Measurements from ENCODE around the gene KLK15.

Gene KLK15

DNA sequence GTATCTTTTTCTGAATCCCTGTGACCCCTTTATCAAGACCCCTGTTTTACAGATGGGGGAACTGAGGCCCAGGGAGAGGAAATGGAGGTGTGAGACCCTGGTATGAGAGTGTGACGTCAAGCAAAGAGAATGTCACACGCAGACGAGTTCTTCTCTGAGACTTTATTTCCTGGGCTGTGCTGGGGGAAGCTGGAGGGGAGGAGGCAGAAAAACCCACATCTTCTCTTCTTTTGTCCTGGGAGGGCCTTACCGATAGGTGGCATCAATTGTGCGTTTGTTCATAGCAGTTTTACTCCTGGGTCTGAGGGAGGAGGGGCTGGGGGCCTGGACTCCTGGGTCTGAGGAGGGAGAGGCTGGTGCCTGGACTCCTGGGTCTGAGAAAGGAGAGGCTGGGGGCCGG is 4.9 kb upstream of the KLK15 start:
- no peaks in the 10 kb centered on the region for H3K9me2 ChIP-seq (ENCODE audit: low read depth, low read length)
- H3K4me3 ChIP-seq (ENCODE audit: low read depth, low read length, poor library complexity, severe bottlenecking) = no peak overlapping the region
- no peak overlapping the region for H2AFZ ChIP-seq (ENCODE audit: low read length)
- no peak overlapping the region for H3K4me2 ChIP-seq (ENCODE audit: low read length)
- H3K27ac ChIP-seq (ENCODE audit: low read depth, low read length, poor library complexity, severe bottlenecking) = no peak overlapping the region
- TF ChIP-seq CTCF (IDR thresholded peaks at IDR 0.05; ENCODE audit: low read length) (peak; percentile 32), EZH2 (IDR thresholded peaks at IDR 0.05; ENCODE audit: borderline replicate concordance, low read length) (no peak)
- no peaks in the 10 kb centered on the region for H3K9me3 ChIP-seq (ENCODE audit: low read length)
- H3K36me3 ChIP-seq (ENCODE audit: insufficient read depth, low read length) = no peaks in the 10 kb centered on the region
- H3K4me1 ChIP-seq (ENCODE audit: insufficient read depth, low read length, severe bottlenecking) = peaks cover 10% of the 10 kb centered on the region
- peaks cover 4% of the 10 kb centered on the region; the same call in 1 of the 2 replicates for H3K27me3 ChIP-seq (ENCODE audit: insufficient read depth, low read length)
- H3K79me2 ChIP-seq (ENCODE audit: insufficient read depth, low read length) = no peaks in the 10 kb centered on the region
- no peaks in the 10 kb centered on the region for H3F3A ChIP-seq (ENCODE audit: insufficient read depth, low read length)
- H3K9ac ChIP-seq (ENCODE audit: low read length) = no peak overlapping the region
- H4K20me1 ChIP-seq (ENCODE audit: insufficient read depth, low read length) = no peaks in the 10 kb centered on the region

DNA sequence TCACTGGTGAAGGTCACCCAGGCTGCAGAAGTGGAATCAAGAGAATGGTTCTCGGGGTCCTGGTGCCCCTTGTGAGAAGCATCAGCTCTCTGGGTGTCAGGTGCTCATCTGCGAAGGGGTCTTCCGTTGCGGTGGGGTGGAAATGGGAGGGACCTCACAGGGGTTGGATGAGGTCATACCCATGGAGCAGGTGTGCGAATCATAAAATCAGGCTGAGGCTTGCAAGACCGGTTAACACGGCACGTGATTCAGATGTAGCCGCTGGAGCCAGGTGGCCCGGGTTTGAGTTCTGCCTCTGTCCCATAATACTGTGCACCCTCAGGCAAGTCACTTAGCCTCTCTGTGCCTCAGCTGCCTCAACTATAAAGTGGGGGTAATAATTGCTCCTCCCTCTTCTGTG is 3.9 kb upstream of the KLK15 start:
- H4K20me1 ChIP-seq (ENCODE audit: insufficient read depth, low read length) = no peaks in the 10 kb centered on the region
- H3K4me1 ChIP-seq (ENCODE audit: insufficient read depth, low read length, severe bottlenecking) = peaks cover 10% of the 10 kb centered on the region
- no peaks in the 10 kb centered on the region for H3K79me2 ChIP-seq (ENCODE audit: insufficient read depth, low read length)
- H3K9me2 ChIP-seq (ENCODE audit: low read depth, low read length) = no peaks in the 10 kb centered on the region
- no peak overlapping the region for H3K4me3 ChIP-seq (ENCODE audit: low read depth, low read length, poor library complexity, severe bottlenecking)
- TF ChIP-seq CTCF (IDR thresholded peaks at IDR 0.05; ENCODE audit: low read length) (no peak), EZH2 (IDR thresholded peaks at IDR 0.05; ENCODE audit: borderline replicate concordance, low read length) (no peak)
- no peaks in the 10 kb centered on the region for H3K9me3 ChIP-seq (ENCODE audit: low read length)
- H3K27me3 ChIP-seq (ENCODE audit: insufficient read depth, low read length) = peaks cover 4% of the 10 kb centered on the region; the same call in 1 of the 2 replicates
- H2AFZ ChIP-seq (ENCODE audit: low read length) = no peak overlapping the region
- H3K36me3 ChIP-seq (ENCODE audit: insufficient read depth, low read length) = no peaks in the 10 kb centered on the region
- H3F3A ChIP-seq (ENCODE audit: insufficient read depth, low read length) = no peaks in the 10 kb centered on the region
- no peak overlapping the region for H3K4me2 ChIP-seq (ENCODE audit: low read length)
- H3K27ac ChIP-seq (ENCODE audit: low read depth, low read length, poor library complexity, severe bottlenecking) = no peak overlapping the region
- H3K9ac ChIP-seq (ENCODE audit: low read length) = no peak overlapping the region

DNA sequence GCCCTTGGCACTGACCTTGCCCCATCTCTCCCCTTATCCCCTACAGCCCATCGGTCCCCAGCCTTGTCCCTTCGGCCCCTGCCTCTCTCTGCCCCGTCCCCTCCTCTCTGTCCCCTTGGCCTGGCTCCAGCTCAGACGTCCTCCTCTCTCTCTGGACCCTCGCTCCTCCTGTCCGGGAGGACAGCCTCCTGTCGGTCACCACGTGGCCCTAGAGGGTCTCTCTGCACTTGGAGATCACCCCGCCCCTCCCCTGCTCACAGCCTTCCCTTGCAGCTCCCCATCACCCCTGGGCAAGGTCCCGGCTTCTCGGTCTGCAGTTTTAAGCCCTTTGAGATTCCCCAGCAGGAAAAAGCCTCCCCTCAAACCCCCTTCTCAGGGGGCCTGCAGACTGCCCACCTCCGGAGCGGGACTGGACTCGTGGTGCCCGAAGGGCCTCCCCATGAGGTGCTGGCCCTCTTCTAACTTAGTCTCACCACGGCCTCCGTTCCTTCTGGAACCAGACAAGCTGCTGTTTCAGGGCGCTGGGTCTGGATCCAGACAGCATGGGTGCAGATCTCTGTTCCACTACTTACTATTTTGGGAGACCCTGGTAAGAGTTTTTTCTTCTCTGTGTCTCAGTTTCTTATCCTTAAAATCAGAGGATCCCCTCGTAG is 3.3 kb upstream of the KLK15 start:
- TF ChIP-seq EZH2 (IDR thresholded peaks at IDR 0.05; ENCODE audit: borderline replicate concordance, low read length) (no peak), CTCF (IDR thresholded peaks at IDR 0.05; ENCODE audit: low read length) (no peak)
- Histone ChIP-seq H3K27ac (ENCODE audit: low read depth, low read length, poor library complexity, severe bottlenecking) (no peak overlapping the region), H3K4me1 (ENCODE audit: insufficient read depth, low read length, severe bottlenecking) (peaks cover 10% of the 10 kb centered on the region), H3K36me3 (ENCODE audit: insufficient read depth, low read length) (no peaks in the 10 kb centered on the region), H3K79me2 (ENCODE audit: insufficient read depth, low read length) (no peaks in the 10 kb centered on the region), H3K9ac (ENCODE audit: low read length) (no peak overlapping the region), H3K27me3 (ENCODE audit: insufficient read depth, low read length) (peaks cover 4% of the 10 kb centered on the region; the same call in 1 of the 2 replicates), H2AFZ (ENCODE audit: low read length) (no peak overlapping the region), H3F3A (ENCODE audit: insufficient read depth, low read length) (no peaks in the 10 kb centered on the region), H3K4me3 (ENCODE audit: low read depth, low read length, poor library complexity, severe bottlenecking) (no peak overlapping the region), H3K9me3 (ENCODE audit: low read length) (no peaks in the 10 kb centered on the region), H4K20me1 (ENCODE audit: insufficient read depth, low read length) (no peaks in the 10 kb centered on the region), H3K4me2 (ENCODE audit: low read length) (no peak overlapping the region; the same call in 1 of the 2 replicates), H3K9me2 (ENCODE audit: low read depth, low read length) (no peaks in the 10 kb centered on the region)
